LNCAP (cell line): ENCODE results near the gene APOL1.

ENCODE experiments used
- TF ChIP-seq, protein P1 (sequence below): fragments of 450-650 bp; IDR thresholded peaks from 2 replicates; pipeline ENCODE4 v1.5.1; 2017; ENCODE audit warnings: mild to moderate bottlenecking

The APOL1 gene

DNA sequence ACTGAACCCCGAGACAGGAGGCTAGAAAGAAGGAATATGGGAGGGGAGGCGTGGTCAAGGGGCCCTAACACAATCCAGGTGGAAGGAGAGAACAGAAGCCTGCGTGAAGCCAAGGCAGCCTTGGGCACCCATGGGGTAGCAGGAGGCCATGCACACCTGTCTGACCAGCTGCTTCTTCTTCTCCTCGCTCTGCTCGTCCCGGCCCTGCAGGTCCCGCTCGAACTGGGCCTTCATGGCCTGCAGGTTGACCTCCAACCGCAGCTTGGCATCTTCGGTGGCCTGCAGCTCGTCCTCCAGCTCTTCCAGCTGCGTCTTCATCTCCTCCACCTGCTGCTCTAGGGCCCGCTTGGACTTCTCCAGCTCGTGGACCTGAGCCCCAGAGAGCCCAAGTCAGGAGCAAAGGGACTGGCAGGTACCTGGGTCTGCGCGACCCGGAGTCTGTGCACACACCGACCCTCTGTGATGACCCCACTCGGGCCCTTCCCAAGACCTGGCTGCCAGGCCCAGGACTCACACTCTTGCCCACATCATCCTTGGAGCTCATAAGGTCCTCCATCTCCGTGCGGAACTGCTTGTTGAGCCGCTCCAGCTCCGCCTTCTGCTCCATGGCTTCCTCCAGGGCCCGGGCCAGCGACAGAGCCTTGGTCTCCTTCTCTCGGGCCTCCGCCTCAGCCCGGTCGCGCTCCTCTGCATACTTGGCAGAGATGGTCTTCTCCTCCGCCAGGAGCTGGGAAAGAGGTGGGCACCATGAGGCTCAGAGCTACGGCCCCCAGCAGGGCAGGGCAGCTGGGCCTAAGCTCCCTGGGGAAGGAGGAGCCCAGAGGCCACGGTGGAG, 35.9 kb downstream of the APOL1 start:
- TF ChIP-seq, protein P1, sequence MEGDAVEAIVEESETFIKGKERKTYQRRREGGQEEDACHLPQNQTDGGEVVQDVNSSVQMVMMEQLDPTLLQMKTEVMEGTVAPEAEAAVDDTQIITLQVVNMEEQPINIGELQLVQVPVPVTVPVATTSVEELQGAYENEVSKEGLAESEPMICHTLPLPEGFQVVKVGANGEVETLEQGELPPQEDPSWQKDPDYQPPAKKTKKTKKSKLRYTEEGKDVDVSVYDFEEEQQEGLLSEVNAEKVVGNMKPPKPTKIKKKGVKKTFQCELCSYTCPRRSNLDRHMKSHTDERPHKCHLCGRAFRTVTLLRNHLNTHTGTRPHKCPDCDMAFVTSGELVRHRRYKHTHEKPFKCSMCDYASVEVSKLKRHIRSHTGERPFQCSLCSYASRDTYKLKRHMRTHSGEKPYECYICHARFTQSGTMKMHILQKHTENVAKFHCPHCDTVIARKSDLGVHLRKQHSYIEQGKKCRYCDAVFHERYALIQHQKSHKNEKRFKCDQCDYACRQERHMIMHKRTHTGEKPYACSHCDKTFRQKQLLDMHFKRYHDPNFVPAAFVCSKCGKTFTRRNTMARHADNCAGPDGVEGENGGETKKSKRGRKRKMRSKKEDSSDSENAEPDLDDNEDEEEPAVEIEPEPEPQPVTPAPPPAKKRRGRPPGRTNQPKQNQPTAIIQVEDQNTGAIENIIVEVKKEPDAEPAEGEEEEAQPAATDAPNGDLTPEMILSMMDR, result no peak

DNA sequence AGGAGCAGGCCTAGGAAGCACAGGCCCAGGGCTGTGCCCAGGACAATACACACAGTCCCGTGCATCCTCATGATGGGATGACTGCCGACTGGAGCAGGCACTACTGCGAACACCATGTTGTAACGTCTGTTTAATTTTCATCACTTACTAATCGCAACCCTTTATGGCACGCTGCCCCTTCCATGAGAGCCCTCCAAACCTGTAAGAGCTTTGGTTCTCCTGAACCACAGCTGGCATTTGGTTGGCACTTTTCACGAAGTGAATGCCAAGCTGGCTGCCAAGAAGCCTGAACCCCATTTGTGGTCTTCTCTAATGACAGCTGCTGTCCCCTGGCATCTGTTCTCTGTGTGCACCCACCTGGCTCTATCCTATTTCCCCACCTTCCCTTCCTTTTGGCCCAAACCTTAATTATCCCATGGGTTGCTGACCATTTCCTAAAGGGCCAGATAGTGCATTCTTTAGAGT, 36.5 kb downstream of the APOL1 start:
- TF ChIP-seq, protein P1, result no peak

DNA sequence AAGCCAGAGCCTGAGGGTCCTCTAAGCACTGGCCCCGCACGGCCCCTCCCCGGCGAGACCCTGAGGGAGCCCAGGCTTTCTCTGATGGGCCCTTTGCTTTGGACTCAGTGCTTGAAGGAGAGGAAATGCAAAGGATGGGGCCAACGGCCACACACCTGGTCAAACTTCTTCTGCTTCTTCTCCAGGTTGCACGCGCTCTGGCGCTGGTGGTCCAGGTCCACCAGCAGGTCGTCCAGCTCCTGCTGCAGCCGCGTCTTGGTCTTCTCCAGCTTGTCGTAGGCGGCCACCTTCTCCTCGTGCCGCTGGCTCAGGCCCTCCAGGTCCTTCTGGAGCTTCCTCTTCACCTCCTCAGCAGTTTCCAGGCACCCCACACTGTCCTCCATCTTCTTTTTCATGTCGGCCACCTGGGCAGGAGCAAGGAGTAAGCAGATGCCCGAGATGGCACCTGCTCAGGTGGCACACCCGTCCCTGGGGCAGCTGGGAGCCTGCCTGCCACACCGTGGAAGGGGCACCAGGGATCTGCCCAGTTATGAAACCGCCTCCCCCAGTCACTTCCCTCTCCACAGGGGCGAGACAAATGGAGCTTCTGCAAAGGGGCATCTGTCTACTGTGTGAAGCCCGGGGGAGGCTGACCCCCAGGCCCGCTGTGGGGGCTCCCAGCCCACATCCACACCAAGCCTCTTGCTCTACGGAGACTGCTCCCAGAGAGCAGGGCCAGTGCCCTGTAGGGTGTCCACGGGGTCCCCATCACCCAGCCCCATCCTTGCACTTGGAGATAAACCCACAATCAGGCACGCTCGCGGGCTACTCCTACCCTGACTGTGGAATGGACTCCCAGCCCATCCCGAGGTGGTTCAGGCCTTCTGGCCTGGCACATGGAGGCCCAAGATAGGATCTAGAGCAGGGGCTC, 39.2 kb downstream of the APOL1 start:
- TF ChIP-seq, protein P1, result no peak

DNA sequence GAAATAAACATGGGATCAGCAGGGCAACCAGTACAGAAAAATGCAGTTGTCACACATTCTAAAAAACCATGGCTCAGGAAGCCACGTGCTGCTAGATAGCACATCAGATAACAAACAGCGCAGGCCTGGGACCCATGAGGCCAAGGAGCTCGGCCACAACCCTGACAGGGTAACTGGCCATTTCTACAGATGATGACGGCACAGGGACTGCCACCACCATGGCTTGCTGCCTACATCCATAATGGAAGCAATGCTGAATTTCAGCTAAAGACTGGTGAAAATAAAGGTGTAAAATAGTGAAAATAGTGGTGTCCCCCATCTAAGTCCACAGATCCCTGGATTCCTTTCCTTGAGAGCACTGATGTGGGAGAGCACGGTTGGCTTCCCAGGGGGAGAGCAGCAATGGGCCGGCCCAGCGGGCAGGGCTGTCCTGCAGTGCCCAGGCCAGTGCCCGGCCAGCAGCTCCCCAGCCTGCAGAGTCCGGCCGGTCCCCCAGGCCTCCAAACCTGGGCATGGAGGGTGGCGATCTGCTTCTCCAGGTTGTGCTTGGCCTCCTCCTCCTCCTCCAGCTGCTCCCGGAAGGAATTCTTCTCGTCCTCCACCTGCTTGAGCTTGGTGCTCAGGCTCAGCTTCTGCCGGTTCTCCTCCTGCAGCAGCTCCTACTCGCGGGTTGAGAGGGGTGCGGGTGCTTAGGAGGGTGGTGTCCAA, 40.0 kb downstream of the APOL1 start:
- TF ChIP-seq, protein P1, result no peak

DNA sequence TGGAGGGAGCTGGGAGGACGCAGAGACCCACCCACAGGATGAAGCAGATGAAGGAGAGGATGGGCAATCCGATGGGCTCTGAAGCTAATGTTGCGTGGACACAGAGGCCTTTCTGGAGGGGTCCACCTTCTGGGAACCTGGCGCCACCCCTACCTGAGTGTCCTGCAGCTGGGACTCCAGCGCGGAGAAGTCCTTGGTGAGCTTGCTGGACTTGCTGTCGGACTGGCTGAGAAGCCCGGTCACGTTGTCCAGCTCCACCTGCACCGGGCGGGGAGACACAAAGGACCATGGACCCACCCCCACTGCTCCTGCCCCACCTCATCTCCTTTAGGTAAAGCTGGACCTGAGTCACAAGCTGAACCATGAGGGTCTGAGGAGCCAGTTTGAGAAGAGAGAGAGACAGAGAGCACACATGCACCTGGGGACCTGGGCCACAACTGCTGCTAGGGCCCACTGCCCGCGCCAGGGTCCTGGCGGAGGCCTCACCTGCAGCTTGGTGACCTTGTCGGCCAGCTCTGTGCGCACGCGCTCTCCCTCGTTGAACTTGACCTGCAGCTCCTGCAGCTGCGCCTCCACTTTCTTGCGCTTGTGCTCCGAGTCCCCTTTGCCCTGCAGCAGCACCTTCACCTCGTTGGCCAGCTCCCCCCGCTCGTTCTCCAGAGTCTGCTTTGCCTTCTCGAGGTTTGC, 40.8 kb downstream of the APOL1 start:
- TF ChIP-seq, protein P1, result no peak

DNA sequence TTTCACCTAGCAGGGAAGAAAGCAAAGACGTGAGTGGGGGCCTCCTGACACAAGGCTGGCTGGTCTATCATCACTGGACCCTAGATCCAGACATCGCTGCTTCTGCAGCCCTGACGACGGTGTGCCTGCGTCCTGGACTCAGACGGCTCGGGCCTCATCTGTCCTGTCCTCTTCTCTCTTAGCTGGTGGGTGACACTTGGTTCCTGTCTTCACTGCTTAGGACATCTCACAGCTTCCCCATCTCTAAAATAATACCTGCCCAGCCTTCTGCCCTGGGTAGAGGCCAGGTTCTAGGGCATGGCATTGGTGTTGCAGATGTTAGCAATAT, 41.3 kb downstream of the APOL1 start:
- TF ChIP-seq, protein P1, result no peak

DNA sequence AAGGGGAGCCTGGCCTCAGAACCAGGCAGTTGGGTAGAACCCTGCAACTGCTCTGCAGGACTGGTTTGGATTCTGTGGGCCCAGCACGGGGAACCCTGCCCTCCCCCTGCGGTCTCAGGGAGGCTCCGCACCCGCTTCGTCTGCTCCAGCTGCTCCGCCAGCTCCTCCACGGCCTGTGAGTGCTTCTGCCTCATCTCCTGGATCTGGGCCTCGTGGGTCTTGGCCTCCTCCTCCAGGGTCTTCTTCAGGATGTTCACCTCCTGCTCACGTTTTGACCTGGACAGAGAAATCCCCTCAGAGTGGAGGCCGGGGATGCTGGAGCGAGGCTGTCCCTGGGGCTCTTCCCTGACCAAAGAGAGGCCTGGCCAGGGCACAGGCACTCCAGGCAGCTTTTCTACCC, 41.9 kb downstream of the APOL1 start:
- TF ChIP-seq, protein P1, result no peak
